Right lobe of liver (tissue), 6 donors: Measurements from ENCODE around the gene RECK. TPM values are rescaled to one million over a fixed set of nuclear protein-coding genes. Genes with fewer than 3 reads are reported as not detected.

Experiments
- ATAC-seq, 4 donors: fragments of 200-7000 bp; cut with Tn5 transposase; one replicate each; pipeline ENCODE4 v1.9.1; 2020; ENCODE audit warnings: mild to moderate bottlenecking in 4 of 4, moderate library complexity in 4 of 4
- DNase-seq, 3 donors: peaks; one replicate each; pipeline ENCODE4 v3.0.0-alpha.2; 2020
- H3K27ac ChIP-seq, 3 donors: fragments of 200-600 bp; one replicate each; pipeline ENCODE4 v1.8.0; 2022
- H3K27me3 ChIP-seq, 2 donors: fragments of 200-600 bp; one replicate each; pipeline ENCODE4 v1.8.0; 2022
- H3K36me3 ChIP-seq, 4 donors: fragments of 200-600 bp; sonication (generic) in 1 of 4; one replicate each; pipeline versions ENCODE4 v1.5.1 to v1.8.0; 2017 to 2022; ENCODE audit warnings: control low read depth in 1 of 4
- H3K4me1 ChIP-seq, 4 donors: fragments of 200-600 bp; sonication (generic) in 1 of 4; one replicate each; pipeline versions ENCODE4 v1.5.1 to v1.8.0; 2017 to 2022; ENCODE audit warnings: control low read depth in 1 of 4
- H3K4me3 ChIP-seq, 3 donors: fragments of 200-600 bp; one replicate each; pipeline ENCODE4 v1.8.0; 2022
- H3K9me3 ChIP-seq, 4 donors: fragments of 200-600 bp; sonication (generic) in 1 of 4; one replicate each; pipeline versions ENCODE4 v1.5.1 to v1.8.0; 2017 to 2022; ENCODE audit warnings: control low read depth in 1 of 4
- CTCF ChIP-seq, 4 donors: fragments of 200-600 bp in 3 of 4; fragments of 450-650 bp in 1 of 4; IDR thresholded peaks; one replicate each; pipeline versions ENCODE4 v1.5.1 to v1.8.0; 2016 to 2022; ENCODE audit warnings: antibody characterized with exemption in 4 of 4, mild to moderate bottlenecking in 2 of 4
- POLR2A ChIP-seq: fragments of 450-650 bp; IDR thresholded peaks from one replicate; pipeline ENCODE4 v1.6.1; 2017; ENCODE audit warnings: antibody characterized with exemption, mild to moderate bottlenecking
- WGBS: methylation state at CpG from one replicate; pipeline ENCODE4 v1.1.6; 2018; ENCODE audit warnings: low coverage, low lambda C conversion rate; ENCODE audit not compliant: insufficient coverage; ENCODE audit errors: missing lambda C conversion rate; 5-methylcytosine and 5-hydroxymethylcytosine counted together
- intact Hi-C, 2 donors: fragments of 100-400 bp; cut with DNase I; formaldehyde crosslinking; loops; one replicate each; pipeline versions ENCODE4 v1.11.2 to v1.14.1; 2022
- total RNA-seq, 6 experiments: library from RNA; depleted of rRNA in 2 of 6; stranded (reverse); fragments of >200 nt in 2 of 6; fragmentation: NEBNext Ultra II Directional in 3 of 6; extraction: Animal tissue kit (Norgen Biotek cat#: 25700) in 3 of 6; gene quantifications; one replicate each; pipeline versions ENCODE4 v1.1.0 to v1.2.4, GENCODE V29; 2016 to 2023
- donor health status: DM: no; HTN: yes; CAD: no.
- donor health status: DM: no; HTN: no; CAD: no.
- donor health status: DM: no; HTN: no; CAD: no.
- donor health status: DM: no; HTN: yes; CAD: no.
- donor health status: DM: no; HTN: yes; CAD: no.

RECK gene
- total RNA-seq, 6 experiments from 2014 or later: 2.0 to 6.2 (median 2.6) TPM

DNA sequence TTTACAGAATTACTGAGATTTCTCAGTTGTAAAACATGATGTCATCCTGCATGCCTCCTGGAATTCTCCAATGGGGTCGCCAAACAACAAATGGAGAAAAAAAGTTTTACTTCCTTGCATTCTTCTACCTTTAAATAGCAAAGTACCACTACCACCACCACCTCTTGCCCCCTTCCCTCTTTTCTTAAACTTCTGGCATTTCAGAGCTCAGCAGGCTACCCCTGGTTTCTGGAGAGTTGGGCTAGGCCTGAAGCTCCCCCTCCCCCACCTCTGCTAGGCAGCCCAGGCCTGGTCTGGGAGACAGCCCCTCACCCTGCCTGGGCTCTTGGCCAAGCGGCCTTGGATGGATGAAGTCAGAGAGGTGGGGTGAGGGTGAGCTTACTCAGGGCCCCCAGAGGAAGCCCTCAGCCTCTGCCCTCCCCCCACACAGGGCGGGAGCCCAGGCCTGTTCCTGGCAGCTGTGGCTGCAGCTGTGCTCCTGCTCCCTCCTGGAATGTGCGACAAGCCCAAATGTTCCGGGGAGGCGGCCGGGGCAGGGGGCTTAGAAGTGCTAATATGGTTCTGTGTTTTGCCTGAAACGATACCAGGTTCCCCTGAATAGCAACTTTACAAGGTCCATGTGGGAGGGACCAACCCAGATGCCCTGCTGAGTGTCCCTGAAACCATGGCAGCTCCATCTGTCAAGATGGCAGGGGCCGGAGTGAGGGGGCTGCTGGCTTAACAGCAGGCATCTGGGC lies 126.5 kb downstream of the RECK start:
- Histone ChIP-seq H3K27me3 (no peaks in the 10 kb centered on the region), H3K9me3 (no peaks in the 10 kb centered on the region), H3K36me3 (no peaks in the 10 kb centered on the region), H3K4me1 (no peaks in the 10 kb centered on the region), H3K27ac (no peak overlapping the region), H3K4me3 (no peak overlapping the region)
- DNase-seq (peak in 1 of 3 donors; percentile 36), ATAC-seq (peak in 2 of 4 donors; percentile 15 to 31)
- no peak for TF ChIP-seq POLR2A
- no peak for TF ChIP-seq CTCF (IDR thresholded peaks at IDR 0.05)
- whole genome bisulfite sequencing: 44% methylated on average over 2 of the region's 9 CpGs
- intact Hi-C loops: no loop called here

DNA sequence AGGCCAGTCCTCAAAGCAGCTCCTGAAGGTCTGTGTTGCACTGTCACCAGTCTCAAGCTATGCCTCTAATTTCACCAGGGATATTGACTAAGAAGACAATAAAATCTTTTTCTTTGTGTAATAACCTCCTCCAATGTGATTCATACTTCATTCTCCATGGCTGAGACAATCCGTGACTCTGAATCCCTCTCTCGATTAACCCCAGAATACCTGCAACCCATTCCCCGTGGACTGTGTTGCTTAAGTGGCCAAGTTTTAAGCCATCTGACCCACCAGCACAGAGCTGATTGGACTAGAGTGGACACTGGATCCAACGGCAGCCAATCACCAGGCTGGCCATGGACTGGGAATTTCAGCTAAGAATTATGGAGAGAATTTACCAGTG lies 127.1 kb downstream of the RECK start:
- DNase-seq (no peak), ATAC-seq (no peak)
- Histone ChIP-seq H3K4me1 (no peaks in the 10 kb centered on the region), H3K27ac (no peak overlapping the region), H3K9me3 (no peaks in the 10 kb centered on the region), H3K36me3 (no peaks in the 10 kb centered on the region), H3K4me3 (no peak overlapping the region), H3K27me3 (no peaks in the 10 kb centered on the region)
- intact Hi-C loops: no loop called here
- 50% methylated on average over 1 of the region's 4 CpGs for WGBS
- TF ChIP-seq POLR2A: no peak
- no peak for TF ChIP-seq CTCF (IDR thresholded peaks at IDR 0.05)

- no peaks in the 10 kb centered on the region for H3K9me3 ChIP-seq
- no peak for TF ChIP-seq CTCF (IDR thresholded peaks at IDR 0.05)
- no peak overlapping the region for H3K27ac ChIP-seq
- WGBS: 97% methylated on average over 4 of the region's 6 CpGs
- ATAC-seq (no peak), DNase-seq (no peak)
- no peaks in the 10 kb centered on the region for H3K4me1 ChIP-seq
- intact Hi-C loops: no loop called here
- no peaks in the 10 kb centered on the region for H3K36me3 ChIP-seq
- H3K27me3 ChIP-seq: no peaks in the 10 kb centered on the region
- no peak overlapping the region for H3K4me3 ChIP-seq
These were observed 127.7 kb downstream of the RECK start for GRCh38 chr9:36164372-36164771.

DNA sequence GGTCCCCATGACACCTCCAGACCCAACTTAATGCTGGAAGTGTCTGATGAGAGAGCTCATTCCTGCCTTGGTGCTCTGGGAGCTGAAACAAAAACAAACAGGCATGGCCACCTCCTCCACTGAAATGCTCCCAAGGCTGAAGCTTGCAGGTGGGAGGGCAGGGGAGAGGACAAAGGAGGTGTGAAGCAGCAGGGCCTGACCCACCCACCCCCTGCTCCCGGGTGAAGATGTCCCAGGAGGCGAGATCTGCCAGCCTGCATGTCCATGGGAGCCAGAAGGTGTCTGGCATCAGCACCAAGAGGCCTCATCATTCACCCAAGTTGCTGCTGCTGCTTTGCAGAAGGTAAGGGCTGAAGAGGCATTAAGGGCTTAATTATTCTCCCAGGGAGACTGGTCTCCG lies 128.3 kb downstream of the RECK start:
- Histone ChIP-seq H3K27ac (no peak overlapping the region), H3K4me3 (no peak overlapping the region), H3K9me3 (no peaks in the 10 kb centered on the region), H3K36me3 (no peaks in the 10 kb centered on the region), H3K27me3 (no peaks in the 10 kb centered on the region), H3K4me1 (no peaks in the 10 kb centered on the region)
- TF ChIP-seq CTCF (IDR thresholded peaks at IDR 0.05) (no peak), POLR2A (no peak)
- intact Hi-C loops: no loop called here
- ATAC-seq (no peak), DNase-seq (no peak)
- WGBS: 48% methylated on average over 3 of the region's 3 CpGs

DNA sequence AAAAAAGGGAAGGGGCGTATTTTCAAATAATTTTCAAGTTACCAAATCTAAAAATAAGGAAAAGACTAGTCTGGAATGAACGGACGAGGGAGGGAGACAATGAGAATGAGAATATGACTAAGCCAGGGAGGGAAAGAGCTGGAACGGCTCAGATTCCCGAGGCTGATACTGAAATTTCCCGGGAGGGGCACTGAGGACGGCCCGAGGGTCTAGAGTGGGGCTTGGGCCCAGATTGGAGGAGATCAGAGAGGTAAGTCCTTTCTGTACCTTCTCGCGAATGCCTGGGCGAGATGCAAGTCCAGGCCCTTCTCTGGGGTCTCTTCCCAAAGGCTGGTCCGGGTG lies 129.1 kb downstream of the RECK start:
- intact Hi-C loops: no loop called here
- Histone ChIP-seq H3K4me1 (no peaks in the 10 kb centered on the region), H3K36me3 (no peaks in the 10 kb centered on the region), H3K27me3 (no peaks in the 10 kb centered on the region), H3K9me3 (no peaks in the 10 kb centered on the region), H3K27ac (no peak overlapping the region), H3K4me3 (peak overlapping the region in 2 of 3 donors; percentile 19 to 35)
- no peak for TF ChIP-seq CTCF (IDR thresholded peaks at IDR 0.05)
- TF ChIP-seq POLR2A: no peak
- ATAC-seq (no peak), DNase-seq (no peak)
- WGBS: 78% methylated on average over 8 of the region's 12 CpGs
